ENCODE results near the gene PITX2.
"Not testable (repeated sequence)": the region's sequence is repeated elsewhere in the genome, so short reads cannot be mapped to it uniquely, and the experiment has no call there.

The PITX2 gene

DNA sequence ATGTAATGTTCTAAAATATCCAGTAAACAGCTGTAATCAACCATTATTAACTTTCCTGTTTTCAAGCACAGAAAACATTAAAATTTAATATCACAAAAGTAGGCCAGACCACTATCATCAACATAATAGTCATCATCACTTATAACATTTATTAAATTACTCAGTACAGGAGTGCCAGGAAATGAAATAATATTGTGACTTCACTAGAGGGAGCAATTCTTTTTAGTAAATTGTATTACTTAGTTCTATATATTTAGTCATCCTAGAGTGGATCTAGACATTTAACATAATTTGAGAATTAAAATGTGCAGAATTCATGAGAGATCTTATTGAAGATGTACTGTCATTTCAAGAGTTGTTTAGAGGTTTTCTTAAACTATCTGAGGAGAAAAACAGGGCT lies 33.6 kb downstream of the PITX2 start:
- DNase-seq (ENCODE audit: low read depth), result no peak
- TF ChIP-seq, protein P1, sequence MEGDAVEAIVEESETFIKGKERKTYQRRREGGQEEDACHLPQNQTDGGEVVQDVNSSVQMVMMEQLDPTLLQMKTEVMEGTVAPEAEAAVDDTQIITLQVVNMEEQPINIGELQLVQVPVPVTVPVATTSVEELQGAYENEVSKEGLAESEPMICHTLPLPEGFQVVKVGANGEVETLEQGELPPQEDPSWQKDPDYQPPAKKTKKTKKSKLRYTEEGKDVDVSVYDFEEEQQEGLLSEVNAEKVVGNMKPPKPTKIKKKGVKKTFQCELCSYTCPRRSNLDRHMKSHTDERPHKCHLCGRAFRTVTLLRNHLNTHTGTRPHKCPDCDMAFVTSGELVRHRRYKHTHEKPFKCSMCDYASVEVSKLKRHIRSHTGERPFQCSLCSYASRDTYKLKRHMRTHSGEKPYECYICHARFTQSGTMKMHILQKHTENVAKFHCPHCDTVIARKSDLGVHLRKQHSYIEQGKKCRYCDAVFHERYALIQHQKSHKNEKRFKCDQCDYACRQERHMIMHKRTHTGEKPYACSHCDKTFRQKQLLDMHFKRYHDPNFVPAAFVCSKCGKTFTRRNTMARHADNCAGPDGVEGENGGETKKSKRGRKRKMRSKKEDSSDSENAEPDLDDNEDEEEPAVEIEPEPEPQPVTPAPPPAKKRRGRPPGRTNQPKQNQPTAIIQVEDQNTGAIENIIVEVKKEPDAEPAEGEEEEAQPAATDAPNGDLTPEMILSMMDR (IDR thresholded peaks at IDR 0.05; ENCODE audit: control insufficient read depth, insufficient read depth, low read depth, low read length, missing control alignments), result peak; percentile 21
- no peak overlapping the region for H3K4me3 ChIP-seq (ENCODE audit: control insufficient read depth, low read depth, low read length)

DNA sequence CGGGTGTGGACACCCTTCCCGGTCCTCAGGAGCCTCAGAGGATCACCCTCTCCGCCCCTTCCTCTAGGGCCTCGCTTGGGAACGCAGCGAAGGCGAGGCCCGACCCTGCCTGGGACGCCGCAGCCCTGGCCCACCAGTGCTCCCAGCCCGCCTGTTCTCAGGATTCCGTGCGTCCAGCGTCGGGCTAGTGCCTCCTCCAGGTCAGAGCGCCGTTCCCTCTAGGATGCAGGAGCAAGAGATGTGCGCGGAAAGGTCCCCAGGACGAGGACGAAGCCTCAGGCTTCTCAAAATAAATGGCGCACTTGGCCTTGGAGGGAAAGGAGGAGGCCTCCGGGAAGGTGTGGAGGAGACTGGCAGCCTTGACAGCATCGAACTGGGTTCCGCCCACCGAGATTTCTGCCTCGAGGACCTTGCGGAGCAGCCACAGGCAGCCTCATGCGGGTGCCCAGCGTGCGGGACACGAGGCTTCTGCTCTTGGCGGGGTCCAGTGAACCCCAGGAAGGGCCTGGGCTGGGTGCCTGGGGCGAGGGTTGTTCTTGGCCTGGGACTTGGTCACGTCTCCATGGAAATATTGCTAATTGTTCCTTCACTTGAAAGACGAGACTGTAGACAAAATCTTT lies 35.1 kb downstream of the PITX2 start:
- TF ChIP-seq, protein P1 (IDR thresholded peaks at IDR 0.05; ENCODE audit: control insufficient read depth, insufficient read depth, low read depth, low read length, missing control alignments), result no peak
- DNase-seq (ENCODE audit: low read depth), result no peak
- H3K4me3 ChIP-seq (ENCODE audit: control insufficient read depth, low read depth, low read length), result no peak overlapping the region

DNA sequence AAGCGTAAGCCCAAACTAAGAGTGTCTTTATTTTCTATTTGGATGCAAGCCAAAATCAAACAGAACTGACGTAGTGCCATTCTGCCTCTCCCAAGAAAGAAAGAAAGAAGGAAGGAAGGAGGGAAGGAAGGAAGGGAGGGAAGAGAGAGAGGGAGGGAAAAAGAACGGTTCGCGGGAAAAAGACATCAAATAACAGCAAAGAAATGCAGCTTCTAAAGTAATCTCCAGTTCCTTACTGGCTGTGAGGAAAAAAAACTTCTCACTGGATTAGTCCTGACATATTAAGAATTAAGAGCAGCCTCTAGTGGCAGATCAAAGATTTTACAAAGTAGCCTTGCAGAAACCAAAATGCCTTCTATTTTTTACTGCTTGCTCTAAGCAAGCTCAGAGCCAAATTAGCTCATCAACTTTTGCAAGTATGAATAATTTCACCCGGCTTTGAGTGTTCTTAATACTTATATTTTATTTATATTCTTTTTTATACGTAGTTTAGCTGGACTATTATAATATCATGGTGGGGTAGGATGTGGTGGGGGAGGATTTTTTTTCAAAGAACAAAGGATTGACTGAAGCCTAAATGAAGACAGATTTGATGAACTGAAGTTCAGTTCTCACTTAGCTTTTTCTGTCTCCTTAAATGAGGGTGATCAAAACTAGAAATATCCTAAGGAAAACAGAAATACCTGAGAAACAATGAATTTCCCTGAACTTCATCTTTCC lies 36.6 kb downstream of the PITX2 start:
- H3K4me3 ChIP-seq (ENCODE audit: control insufficient read depth, low read depth, low read length), result no peak overlapping the region
- TF ChIP-seq, protein P1 (IDR thresholded peaks at IDR 0.05; ENCODE audit: control insufficient read depth, insufficient read depth, low read depth, low read length, missing control alignments), result peak; percentile 52
- DNase-seq (ENCODE audit: low read depth), result peak; percentile 46

DNA sequence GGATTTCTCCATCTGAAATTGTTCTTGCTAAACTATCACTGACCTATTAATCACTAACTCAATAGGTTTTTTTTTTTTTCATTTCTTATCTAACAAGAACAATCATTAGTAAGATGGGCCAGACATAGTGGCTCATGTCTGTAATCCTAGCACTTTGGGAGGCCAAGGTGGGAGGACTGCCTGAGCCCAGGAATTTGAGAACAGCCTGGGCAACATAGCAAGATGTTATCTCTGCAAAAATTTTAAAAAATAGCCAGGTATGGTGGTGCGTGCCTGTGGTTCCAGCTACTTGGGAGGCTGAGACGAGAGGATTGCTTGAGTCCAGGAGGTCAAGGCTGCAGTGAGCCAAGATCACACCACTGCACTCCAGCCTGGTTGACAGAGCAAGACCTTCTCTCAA lies 46.2 kb downstream of the PITX2 start:
- DNase-seq (ENCODE audit: low read depth); H3K4me3 ChIP-seq (ENCODE audit: control insufficient read depth, low read depth, low read length): not testable (repeated sequence)
